GM18499 (cell line): ENCODE results near the gene RNF141.
A peak's percentile ranks its signal among the peaks of the same experiment; 100 is the strongest.

Experiments used
- ATAC-seq: cut with Tn5 transposase; IDR thresholded peaks from one replicate; pipeline ENCODE4 v1.9.1; 2021; ENCODE audit warnings: moderate number of reproducible peaks; ENCODE audit not compliant: insufficient read depth, unreplicated experiment

RNF141 gene

GRCh38 chr11:10561947-10562346 lies 21.0 kb upstream of the RNF141 start:
- no peak for ATAC-seq

DNA sequence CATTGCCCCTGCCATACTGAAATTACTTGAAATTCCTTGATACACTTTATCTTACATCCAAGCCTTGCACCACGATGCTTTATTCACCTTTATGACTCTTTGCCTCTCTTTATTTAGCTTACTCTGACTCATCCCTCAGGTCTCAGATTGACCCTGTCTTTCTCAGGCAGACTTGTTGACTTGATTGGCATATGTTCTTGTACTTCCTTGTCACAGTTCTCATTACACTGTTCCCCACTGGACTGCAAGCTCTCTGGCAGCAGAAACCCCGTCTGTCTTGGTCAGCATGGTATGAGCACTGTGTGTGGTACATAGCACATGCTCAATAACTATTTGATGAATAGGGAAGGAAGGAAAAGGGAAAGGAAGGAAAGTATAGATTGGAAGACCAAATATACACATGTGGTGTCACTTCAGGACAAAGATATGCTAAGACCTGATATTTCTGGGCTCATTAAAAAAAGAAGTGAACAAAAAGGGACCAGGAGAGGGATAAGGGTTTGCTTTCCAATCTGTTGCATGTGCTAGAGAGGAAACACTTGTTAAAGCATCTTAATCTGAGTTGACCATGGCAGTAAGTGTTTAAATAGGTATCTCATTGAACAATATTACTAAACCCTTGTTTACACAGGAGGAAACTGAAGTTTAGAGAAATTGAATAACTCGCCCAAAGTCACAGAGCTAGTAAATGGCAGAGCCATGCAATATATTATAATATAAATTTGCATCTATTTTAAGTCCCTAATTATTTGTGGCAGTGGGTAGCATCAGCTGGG lies 20.2 kb upstream of the RNF141 start:
- ATAC-seq: no peak

DNA sequence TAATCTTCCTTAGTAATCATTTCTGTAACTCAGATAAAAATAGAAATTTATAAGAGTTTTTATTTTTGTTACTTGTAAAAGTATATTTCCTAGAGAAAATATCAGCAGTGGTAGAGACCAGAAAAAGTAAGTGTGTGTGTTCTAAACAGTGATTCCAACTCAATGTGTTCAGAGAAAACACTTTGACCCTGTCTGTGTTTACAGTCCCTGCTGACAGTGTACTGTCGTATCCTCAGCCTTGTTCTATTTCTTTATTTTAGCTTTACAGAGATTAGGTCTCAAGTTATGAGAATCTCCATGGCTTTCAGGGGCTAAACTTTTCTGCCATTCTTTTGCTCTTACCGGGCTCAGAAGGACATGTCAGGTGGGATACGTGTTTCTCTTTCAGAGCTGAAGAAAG lies 17.3 kb upstream of the RNF141 start:
- ATAC-seq: no peak

GRCh38 chr11:10556590-10556989 lies 15.6 kb upstream of the RNF141 start:
- ATAC-seq: no peak

DNA sequence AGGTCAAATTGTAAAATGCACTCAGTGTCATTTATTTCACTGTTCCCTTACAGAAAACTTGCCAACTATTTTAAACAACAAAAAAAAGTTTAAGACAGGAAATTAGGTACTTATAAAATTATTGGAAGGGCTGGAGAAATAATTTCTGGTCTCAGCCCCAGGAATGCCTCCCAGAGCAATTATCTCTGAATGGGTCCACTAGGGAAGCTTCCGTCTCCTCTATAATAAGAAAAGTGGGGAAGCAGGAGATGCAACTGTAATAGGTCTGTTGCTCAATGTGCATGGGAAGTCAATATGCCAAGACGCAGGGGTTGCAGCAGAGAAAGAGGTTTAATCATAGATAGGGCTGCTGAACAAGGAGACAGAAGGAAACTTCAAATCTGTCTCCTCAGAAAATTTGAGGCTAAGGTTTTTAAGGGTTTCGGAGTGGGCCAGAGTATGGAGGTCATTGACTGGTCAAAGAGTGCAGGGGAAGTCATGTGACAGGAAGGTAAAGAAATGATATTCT lies 10.9 kb upstream of the RNF141 start:
- no peak for ATAC-seq

DNA sequence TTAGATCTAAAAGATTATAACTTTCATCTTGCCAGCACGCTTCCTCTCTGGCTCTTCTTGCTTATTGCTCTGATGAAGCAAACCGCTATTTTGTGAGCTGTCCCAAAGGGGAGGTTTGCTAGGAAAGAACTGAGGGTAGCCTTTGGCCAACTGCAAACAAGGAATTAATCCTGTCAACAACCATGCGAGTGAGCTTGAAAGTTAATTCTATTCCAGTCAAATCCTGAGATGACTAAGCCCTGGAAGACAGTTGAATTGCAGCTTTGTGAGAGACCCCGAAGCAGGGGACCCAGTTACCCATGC lies 10.3 kb upstream of the RNF141 start:
- no peak for ATAC-seq

DNA sequence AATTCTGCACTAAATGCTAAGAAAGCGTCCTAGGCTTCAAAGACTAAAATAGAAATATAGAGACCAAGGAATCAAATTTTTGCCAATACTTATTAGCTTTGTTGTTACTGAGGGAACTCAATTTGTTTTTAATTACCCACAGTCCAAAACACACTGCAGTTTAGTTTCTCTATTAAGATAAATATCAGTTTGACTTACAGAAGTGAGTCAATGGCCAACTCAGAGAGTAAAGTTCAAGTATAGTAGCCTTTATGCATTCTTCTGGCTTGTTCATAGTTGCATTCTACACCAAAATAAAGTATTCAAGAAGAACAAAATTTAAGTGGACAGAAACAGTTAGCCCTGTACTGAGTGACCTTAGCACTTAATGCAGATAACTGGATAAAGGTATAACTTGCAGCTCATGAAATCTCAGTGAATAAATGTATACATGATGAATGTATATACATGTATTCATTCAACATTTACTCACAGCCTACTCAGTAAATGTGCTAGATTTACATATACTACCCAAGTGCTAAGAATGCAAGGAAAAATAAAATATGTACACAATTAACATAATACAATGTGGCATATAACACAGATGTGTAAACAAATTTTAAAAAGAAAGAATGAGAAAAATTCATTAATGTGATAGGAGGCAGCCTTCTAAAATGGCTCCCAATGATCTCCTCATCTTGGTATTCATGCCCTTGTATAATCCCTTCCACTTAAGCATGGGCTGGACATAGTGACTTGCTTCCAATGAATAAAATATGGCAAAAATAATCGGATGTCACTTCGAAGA lies 9.7 kb upstream of the RNF141 start:
- no peak for ATAC-seq

DNA sequence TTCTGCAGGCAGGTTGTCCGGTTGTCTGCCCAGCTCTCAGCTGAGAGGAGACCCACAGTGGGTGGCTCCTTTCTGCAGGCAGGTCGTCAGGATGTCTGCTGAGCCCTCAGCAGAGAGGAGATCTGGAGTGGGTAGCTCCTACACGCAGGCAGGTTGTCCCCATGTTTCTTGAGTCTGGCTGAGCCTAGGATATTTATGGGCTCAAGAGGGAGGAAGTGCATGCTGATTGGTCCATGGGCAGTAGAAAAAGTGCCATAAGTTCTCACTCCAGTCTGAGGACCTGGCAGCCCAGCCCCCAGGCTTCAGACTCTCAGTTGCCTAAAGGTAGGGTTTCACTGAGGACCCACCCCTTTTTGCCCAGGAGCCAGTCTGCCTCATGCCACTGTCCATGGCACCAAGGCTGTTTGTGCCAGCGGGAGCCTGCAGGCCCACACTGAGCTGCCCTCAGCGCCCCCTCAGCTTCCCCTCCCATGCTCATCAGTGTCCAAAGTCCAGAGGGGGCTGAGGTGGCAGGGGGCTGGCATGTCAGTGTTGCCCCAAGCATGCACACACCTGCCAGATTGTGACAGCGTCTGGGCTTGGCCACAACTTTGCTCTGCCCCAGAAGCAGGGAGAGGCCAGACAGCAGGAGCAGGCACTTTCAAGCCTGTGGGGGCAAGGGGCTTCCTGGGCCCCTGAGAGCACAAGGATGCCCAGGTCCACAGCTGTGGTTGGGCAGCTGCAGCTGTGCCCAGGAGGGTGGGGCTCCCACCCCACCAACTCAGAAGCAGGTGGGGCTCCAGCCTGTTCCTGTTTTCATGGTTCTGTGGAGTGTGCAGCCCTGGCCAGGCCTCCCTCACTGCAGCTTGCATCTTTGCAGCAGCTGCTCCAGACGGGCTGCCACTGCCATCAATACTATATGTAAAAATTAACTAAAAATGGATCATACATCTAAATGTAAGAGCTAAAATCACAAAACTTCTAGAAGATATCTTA lies 3.8 kb upstream of the RNF141 start:
- no peak for ATAC-seq

DNA sequence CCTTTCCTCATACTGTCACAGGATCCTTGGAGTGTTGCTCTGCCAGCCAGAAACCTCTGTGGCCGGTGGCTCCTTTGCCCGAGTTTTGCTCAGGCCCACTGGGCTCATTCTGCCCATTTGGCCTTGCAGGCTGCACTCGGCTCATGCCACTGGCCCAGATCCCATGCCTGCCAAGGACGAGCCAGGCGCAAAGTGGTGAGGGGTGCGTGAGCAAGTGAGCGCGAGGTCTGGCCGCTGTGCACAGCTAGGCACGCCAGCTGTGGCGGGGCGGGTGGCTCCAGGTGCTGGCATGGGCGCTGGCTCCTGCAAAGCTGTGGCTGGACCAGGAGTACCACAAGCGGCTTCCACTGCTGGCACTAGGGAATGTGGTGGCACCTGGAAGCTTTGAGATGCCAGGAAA lies 2.8 kb upstream of the RNF141 start:
- no peak for ATAC-seq

- ATAC-seq: no peak
These were observed 1.8 kb upstream of the RNF141 start for GRCh38 chr11:10542776-10543175.

DNA sequence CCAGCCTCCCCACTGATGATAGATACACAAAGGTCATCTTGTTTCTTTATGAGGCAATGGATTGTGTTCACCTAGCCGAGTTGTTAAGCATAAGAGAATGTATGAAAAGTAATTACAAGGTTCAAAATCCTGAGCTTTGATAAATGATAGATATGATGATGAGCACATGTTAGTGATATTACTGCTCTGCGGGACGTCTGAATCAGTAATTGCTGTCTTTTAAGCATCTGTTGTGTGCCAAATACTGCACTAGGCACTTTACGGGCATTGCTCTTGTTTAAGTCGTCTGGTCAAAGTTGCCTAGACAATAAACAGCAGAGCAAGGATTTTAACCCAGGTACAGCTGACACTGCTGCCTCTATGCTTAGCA lies 559 bp upstream of the RNF141 start:
- no peak for ATAC-seq

DNA sequence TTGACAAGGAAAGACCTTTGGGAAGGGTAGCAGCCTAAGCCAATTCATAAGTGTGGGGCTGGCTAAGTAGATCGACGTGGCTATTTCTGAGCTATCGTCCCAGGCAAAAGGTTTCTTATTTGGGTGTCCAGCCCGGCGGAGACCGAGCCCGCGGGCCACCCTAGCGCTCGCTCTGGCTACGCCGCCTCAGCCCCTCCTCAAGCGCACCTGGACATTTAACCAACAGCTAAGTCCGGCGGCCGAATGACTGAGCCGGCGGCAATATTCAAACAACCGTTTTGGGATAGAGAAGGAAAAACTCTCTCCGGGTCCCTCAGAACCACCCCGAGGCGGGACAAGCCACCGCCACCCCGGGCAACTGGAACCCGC lies 457 bp downstream of the RNF141 start:
- peak; percentile 9 for ATAC-seq

- ATAC-seq: no peak
These were observed 1.6 kb downstream of the RNF141 start for GRCh38 chr11:10539339-10539738.

- ATAC-seq: no peak
These were observed 2.1 kb downstream of the RNF141 start for GRCh38 chr11:10538924-10539323.

DNA sequence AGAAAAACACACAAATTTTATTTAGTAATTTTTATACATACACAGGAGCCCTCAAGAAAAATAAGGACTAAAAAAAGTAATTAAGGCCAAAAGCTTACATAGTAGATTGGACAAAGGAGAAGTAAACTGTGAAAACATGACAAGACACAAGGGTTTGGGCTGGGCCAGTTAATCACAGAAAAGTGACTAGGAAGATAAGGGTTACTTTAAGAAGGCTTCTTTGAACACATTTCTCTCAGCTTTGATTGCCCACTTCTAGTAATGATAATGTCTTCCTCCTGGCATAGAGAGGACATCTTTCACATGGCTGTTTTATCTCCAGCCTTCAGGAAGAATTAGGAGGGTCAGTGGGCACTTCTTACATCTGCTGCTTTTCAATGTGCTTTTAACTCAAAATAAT lies 3.4 kb downstream of the RNF141 start:
- no peak for ATAC-seq

DNA sequence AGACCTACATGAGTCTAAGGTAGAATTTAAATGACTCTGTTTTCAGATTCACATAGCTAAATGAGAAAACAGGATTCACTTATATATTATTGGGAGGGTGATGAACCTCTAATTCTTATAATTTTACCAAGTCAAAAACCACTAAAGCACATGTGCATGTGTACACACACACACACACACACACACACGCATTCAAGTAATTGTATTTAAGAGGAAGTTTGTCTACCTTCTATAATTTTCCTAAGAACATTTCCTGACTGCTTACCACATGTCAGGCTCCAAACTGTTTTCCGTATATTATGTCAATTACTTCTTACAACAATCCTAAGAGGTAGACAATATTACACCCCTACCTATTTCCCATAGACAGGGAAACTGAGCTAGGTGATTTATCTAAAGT lies 6.7 kb downstream of the RNF141 start:
- ATAC-seq: no peak

DNA sequence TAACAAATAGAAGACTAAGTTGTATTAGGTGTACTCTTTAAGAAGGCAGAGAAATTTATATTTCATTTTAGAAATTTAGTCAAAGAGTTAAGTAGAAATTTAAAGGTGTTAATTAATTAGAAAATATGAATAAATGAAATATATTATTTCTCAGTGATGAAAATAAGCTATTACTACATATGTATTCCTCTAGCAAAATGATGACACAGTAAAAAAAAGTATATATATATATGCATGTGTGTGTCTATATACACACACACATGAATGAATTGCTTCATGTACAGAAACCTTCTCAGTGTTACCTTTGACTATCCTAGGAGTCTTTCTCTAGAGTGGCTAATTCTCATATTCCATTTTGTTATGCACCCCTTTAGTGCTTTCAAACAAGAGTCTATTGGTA lies 7.7 kb downstream of the RNF141 start:
- no peak for ATAC-seq

DNA sequence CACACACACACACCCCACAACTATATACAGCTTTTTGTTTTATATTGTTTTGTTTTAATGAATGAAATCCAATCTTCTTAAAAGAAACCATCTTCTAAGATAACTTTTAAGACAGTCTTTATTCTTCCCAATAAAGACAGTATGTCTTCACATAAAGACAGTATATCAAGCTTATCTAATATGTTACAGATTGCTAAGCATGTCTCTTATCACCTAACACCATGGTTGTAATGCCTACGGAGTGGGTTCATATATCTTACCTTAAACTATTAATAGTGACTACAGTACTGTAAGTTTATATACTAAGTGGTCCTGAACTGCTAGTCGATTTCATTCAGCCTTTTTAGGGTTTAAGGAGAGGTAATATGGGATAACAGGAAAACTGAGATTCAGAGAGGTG lies 8.5 kb downstream of the RNF141 start:
- ATAC-seq: no peak

DNA sequence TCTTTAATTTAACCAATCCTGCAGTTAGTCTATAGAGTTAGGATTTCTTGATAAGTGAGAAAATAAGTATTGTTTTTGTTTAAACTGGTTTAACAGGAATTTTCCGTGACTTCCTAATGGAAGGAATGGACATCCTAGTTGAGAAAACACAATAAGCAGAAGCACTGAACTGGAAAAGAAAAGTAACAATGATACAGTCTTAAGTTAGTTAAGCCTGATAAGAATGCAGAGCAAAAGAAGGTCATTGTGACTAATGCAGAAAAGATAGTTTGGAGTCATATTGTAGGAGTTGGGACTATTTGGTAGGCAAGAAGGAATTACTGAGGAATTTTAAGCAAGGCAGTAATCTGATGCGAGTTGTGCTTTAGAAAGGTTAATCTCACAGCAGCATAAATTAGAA lies 11.7 kb downstream of the RNF141 start:
- no peak for ATAC-seq

- no peak for ATAC-seq
These were observed 12.9 kb downstream of the RNF141 start for GRCh38 chr11:10528121-10528520.
